ENCODE measurements around the gene C1orf35. TPM values are rescaled to one million over a fixed set of nuclear protein-coding genes. Genes with fewer than 3 reads are reported as not detected.

Gene C1orf35
- total RNA-seq, 1 donor from 2014 or later, result 20.2 TPM

- H3K4me1 Mint-ChIP-seq, result peaks cover 4% of the 10 kb centered on the region
- TF ChIP-seq CTCF (IDR thresholded peaks at IDR 0.05; ENCODE audit: unreplicated experiment), result no peak
- H3K27ac Mint-ChIP-seq, result no peak overlapping the region
- H3K27me3 Mint-ChIP-seq (ENCODE audit: low read depth), result peaks cover 53% of the 10 kb centered on the region
- H3K9me3 Mint-ChIP-seq, result no peaks in the 10 kb centered on the region
- H3K4me3 Mint-ChIP-seq, result no peak overlapping the region
- no peak for DNase-seq (ENCODE audit: low spot score in 2 of 2, unreplicated experiment in 2 of 2)
- H3K36me3 Mint-ChIP-seq, result no peaks in the 10 kb centered on the region
Measured at GRCh38 chr1:228070851-228071250, 32.3 kb downstream of the C1orf35 start.

- no peak overlapping the region for H3K4me3 Mint-ChIP-seq
- no peaks in the 10 kb centered on the region for H3K9me3 Mint-ChIP-seq
- no peak for DNase-seq (ENCODE audit: low spot score in 2 of 2, unreplicated experiment in 2 of 2)
- TF ChIP-seq CTCF (IDR thresholded peaks at IDR 0.05; ENCODE audit: unreplicated experiment), result no peak
- H3K27ac Mint-ChIP-seq, result no peak overlapping the region
- peaks cover 4% of the 10 kb centered on the region for H3K4me1 Mint-ChIP-seq
- H3K27me3 Mint-ChIP-seq (ENCODE audit: low read depth), result peaks cover 60% of the 10 kb centered on the region
- H3K36me3 Mint-ChIP-seq, result no peaks in the 10 kb centered on the region
Measured at GRCh38 chr1:228070173-228070572, 33.0 kb downstream of the C1orf35 start.

- Mint-ChIP-seq H3K27ac (no peak overlapping the region), H3K4me1 (no peaks in the 10 kb centered on the region), H3K36me3 (no peaks in the 10 kb centered on the region), H3K9me3 (no peaks in the 10 kb centered on the region), H3K4me3 (no peak overlapping the region), H3K27me3 (ENCODE audit: low read depth) (peaks cover 56% of the 10 kb centered on the region)
- no peak for TF ChIP-seq CTCF (IDR thresholded peaks at IDR 0.05; ENCODE audit: unreplicated experiment)
- DNase-seq (ENCODE audit: low spot score in 2 of 2, unreplicated experiment in 2 of 2), result no peak
Measured at GRCh38 chr1:228068359-228068758, 34.8 kb downstream of the C1orf35 start.

DNA sequence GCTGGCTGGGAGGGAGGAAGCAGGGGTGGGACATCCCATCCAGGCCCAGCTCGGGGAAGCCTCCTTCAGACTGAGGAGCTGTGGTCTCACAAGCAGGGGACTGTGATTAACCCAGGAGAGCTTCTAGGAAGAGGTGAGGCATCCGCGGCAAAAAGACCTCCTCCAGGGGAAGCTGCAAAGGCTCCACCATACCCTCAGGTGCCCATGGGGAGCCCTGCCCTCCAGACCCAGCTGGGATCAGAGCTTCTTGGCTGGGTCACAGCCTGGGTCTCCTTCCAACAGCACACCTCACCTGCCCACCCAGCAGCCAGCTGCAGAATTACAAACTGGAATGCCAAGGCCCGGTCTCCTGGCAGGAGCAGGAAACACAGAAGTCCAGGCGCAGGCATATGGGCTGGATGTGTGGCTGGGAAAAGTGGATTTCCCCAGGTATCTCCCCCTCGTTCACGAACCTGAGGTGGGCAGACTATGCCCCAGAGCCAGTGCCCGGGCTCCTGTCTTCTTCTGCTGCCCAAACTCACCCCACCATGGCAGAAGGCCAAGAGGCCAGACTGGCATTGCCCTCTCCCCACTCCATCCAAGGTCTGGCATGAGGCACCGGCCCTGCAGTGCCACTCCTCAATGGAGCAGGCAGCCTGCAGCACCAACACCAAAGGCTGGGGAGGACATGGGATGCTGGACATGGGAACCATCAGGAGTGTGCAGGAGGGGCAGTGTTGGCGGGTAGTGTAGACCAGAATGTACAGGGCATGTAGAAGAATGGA, 36.1 kb downstream of the C1orf35 start:
- Mint-ChIP-seq H3K4me1 (no peaks in the 10 kb centered on the region), H3K4me3 (no peak overlapping the region), H3K27me3 (ENCODE audit: low read depth) (peaks cover 58% of the 10 kb centered on the region), H3K9me3 (no peaks in the 10 kb centered on the region), H3K36me3 (no peaks in the 10 kb centered on the region), H3K27ac (no peak overlapping the region)
- no peak for DNase-seq (ENCODE audit: low spot score in 2 of 2, unreplicated experiment in 2 of 2)
- TF ChIP-seq CTCF (IDR thresholded peaks at IDR 0.05; ENCODE audit: unreplicated experiment), result no peak

- no peak for TF ChIP-seq CTCF (IDR thresholded peaks at IDR 0.05; ENCODE audit: unreplicated experiment)
- H3K4me1 Mint-ChIP-seq, result no peaks in the 10 kb centered on the region
- DNase-seq (ENCODE audit: low spot score in 2 of 2, unreplicated experiment in 2 of 2), result no peak
- H3K36me3 Mint-ChIP-seq, result no peaks in the 10 kb centered on the region
- peaks cover 63% of the 10 kb centered on the region for H3K27me3 Mint-ChIP-seq (ENCODE audit: low read depth)
- H3K27ac Mint-ChIP-seq, result no peak overlapping the region
- no peaks in the 10 kb centered on the region for H3K9me3 Mint-ChIP-seq
- no peak overlapping the region for H3K4me3 Mint-ChIP-seq
Measured at GRCh38 chr1:228066416-228066815, 36.7 kb downstream of the C1orf35 start.

Data from mesothelial cell of epicardium (in vitro differentiated cells).